Suprapubic skin (tissue), 3 donors: Measurements from ENCODE around the gene EPB41L2.

Experiments
- CTCF ChIP-seq, 2 donors: fragments of 200-600 bp in 1 of 2; fragments of 450-650 bp in 1 of 2; sonication (generic) in 1 of 2; IDR thresholded peaks; one replicate each; pipeline ENCODE4 v1.5.1; 2016 to 2019; ENCODE audit warnings: antibody characterized with exemption in 2 of 2, mild to moderate bottlenecking in 1 of 2, moderate library complexity in 1 of 2
- POLR2A ChIP-seq, 2 donors: fragments of 450-650 bp; IDR thresholded peaks; one replicate each; pipeline ENCODE4 v1.6.1; 2017; ENCODE audit warnings: antibody characterized with exemption in 2 of 2, mild to moderate bottlenecking in 2 of 2, moderate library complexity in 2 of 2

- TF ChIP-seq POLR2A (IDR thresholded peaks at IDR 0.05), result no peak
- TF ChIP-seq CTCF (IDR thresholded peaks at IDR 0.05), result no peak
These were observed 3.6 kb downstream of the EPB41L2 start for GRCh38 chr6:131059486-131059885.
